Adrenal gland (tissue), 5 donors: ENCODE measurements around the gene GGTA1.

Experiments
- CTCF ChIP-seq, 6 experiments: fragments of 450-650 bp in 4 of 6; fragments of 200-600 bp in 2 of 6; sonication (generic) in 1 of 6; IDR thresholded peaks; 1 replicate in 5 of 6; 2 replicates in 1 of 6; pipeline versions ENCODE4 v1.5.1 to v1.8.0; 2016 to 2021; ENCODE audit warnings: antibody characterized with exemption in 6 of 6, mild to moderate bottlenecking in 2 of 6, moderate library complexity in 1 of 6
- POLR2A ChIP-seq, 2 donors: fragments of 450-650 bp; IDR thresholded peaks; one replicate each; pipeline ENCODE4 v1.6.1; 2017; ENCODE audit warnings: antibody characterized with exemption in 2 of 2, mild to moderate bottlenecking in 2 of 2, moderate library complexity in 1 of 2
- donor health status: DM: no; HTN: no; CAD: no.

DNA sequence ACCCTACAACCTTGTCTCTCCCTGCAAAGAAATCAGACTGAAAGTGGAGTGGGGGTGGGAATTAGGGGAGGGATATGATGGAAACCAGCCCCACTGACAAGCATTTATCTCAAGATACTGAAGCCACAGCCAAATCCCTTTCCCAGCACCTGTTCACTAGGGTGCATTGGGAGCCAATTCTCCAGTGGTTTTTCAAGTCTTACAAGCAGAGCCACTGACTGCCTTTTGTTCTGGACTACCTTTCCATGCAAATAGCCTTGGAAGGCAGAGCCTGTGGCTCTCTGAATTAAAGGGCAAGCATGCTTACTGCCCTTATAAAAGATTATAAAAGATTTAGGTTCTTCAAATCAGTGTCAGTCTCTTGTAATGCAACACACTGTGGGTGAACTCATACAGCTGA lies 8.8 kb upstream of the GGTA1 start:
- TF ChIP-seq CTCF (IDR thresholded peaks at IDR 0.05) (no peak), POLR2A (IDR thresholded peaks at IDR 0.05) (no peak)
